Measurements from ENCODE around the gene FSTL5. TPM values are rescaled to one million over a fixed set of nuclear protein-coding genes. Genes with fewer than 3 reads are reported as not detected.

FSTL5 gene
- total RNA-seq, 1 experiment from 2014 or later = not detected

DNA sequence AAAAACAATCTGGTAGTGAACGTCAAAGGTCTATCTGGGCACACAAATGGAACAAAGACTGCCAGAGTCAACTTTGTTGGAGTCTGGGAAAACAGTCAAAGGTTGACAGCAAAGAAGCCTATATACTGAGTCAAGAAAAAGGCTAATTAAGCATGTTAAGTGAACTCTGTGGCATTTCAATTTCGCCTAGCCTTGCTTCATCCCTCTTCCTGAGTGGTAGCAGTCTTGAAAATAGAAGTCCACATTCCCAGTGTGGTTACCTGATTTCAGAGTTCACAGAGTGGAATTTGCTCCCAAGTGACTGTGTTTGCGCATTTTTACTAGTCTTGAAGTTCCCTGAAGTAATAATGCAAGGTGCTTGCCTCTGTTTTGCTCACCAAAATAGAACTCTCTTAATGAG lies 760.0 kb downstream of the FSTL5 start:
- Histone ChIP-seq H2BK15ac (ENCODE audit: low read depth, low read length) (no peak overlapping the region), H4K91ac (ENCODE audit: insufficient read length, low read depth, low read length) (no peak overlapping the region), H3K27ac (ENCODE audit: insufficient read length, low read depth, low read length) (no peak overlapping the region), H2BK20ac (ENCODE audit: low read depth, low read length, poor library complexity, severe bottlenecking) (no peak overlapping the region), H3K14ac (ENCODE audit: insufficient read depth, low read length) (no peak overlapping the region), H3K4me2 (ENCODE audit: insufficient read depth, insufficient read length, low read length) (no peak overlapping the region), H3K18ac (ENCODE audit: insufficient read length, low read depth, low read length) (no peak overlapping the region), H4K20me1 (ENCODE audit: control insufficient read depth, insufficient read depth, insufficient read length) (no peaks in the 10 kb centered on the region), H2BK5ac (ENCODE audit: insufficient read length, low read length) (no peak overlapping the region), H2BK120ac (ENCODE audit: low read depth, low read length, poor library complexity, severe bottlenecking) (no peak overlapping the region), H4K8ac (replicated peaks; ENCODE audit: insufficient read length, low read depth, low read length) (no peak overlapping the region), H2BK12ac (ENCODE audit: insufficient read length, low read depth, low read length) (no peak overlapping the region), H3K27me3 (ENCODE audit: insufficient read depth, low read length) (no peaks in the 10 kb centered on the region), H3K4ac (ENCODE audit: low read depth, low read length) (no peak overlapping the region), H3K56ac (ENCODE audit: insufficient read length, low read depth, low read length) (no peak overlapping the region), H3K9me3 (ENCODE audit: control insufficient read depth, low read depth, low read length) (no peaks in the 10 kb centered on the region), H3K79me2 (ENCODE audit: insufficient read depth, low read length) (no peaks in the 10 kb centered on the region), H3K4me1 (ENCODE audit: insufficient read depth, low read length) (peaks cover 4% of the 10 kb centered on the region; the same call in 1 of the 2 replicates), H2AK5ac (ENCODE audit: insufficient read length, low read length) (no peak overlapping the region), H4K5ac (ENCODE audit: insufficient read length, low read depth, low read length) (no peak overlapping the region), H3K23ac (ENCODE audit: insufficient read length, low read depth, low read length) (no peak overlapping the region), H3K23me2 (ENCODE audit: insufficient read length, low read depth, low read length, poor library complexity, severe bottlenecking) (no peaks in the 10 kb centered on the region), H3K9ac (ENCODE audit: extremely low read depth, insufficient read length, low read length) (no peak overlapping the region), H3K79me1 (ENCODE audit: insufficient read depth, low read depth, low read length, poor library complexity, severe bottlenecking) (no peaks in the 10 kb centered on the region), H2AFZ (ENCODE audit: low read length) (no peak overlapping the region), H3T11ph (ENCODE audit: low read length) (no peak overlapping the region)
- H3K36me3 Mint-ChIP-seq (ENCODE audit: insufficient read depth in 1 of 3, low read depth in 3 of 3) = peaks cover 3 to 7% (median 4%) of the 10 kb centered on the region in 3 experiments; a peak in 2 of 7 replicates
- H3K27ac Mint-ChIP-seq = peak overlapping the region in 1 of 3 experiments; percentile 53; a peak in 1 of 7 replicates
- peaks cover 7% of the 10 kb centered on the region in 2 experiments; a peak in 4 of 5 replicates for H3K9me3 Mint-ChIP-seq
- H3K4me3 Mint-ChIP-seq = no peak overlapping the region
- TF ChIP-seq, protein P1, sequence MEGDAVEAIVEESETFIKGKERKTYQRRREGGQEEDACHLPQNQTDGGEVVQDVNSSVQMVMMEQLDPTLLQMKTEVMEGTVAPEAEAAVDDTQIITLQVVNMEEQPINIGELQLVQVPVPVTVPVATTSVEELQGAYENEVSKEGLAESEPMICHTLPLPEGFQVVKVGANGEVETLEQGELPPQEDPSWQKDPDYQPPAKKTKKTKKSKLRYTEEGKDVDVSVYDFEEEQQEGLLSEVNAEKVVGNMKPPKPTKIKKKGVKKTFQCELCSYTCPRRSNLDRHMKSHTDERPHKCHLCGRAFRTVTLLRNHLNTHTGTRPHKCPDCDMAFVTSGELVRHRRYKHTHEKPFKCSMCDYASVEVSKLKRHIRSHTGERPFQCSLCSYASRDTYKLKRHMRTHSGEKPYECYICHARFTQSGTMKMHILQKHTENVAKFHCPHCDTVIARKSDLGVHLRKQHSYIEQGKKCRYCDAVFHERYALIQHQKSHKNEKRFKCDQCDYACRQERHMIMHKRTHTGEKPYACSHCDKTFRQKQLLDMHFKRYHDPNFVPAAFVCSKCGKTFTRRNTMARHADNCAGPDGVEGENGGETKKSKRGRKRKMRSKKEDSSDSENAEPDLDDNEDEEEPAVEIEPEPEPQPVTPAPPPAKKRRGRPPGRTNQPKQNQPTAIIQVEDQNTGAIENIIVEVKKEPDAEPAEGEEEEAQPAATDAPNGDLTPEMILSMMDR (conservative IDR thresholded peaks at IDR 0.05) = no peak
- no peaks in the 10 kb centered on the region for H3K27me3 Mint-ChIP-seq (ENCODE audit: low read depth)
- peaks cover 7 to 8% of the 10 kb centered on the region in 2 experiments; a peak in 3 of 4 replicates for H3K4me1 Mint-ChIP-seq
- no peak for DNase-seq
- no CpG with 5 or more reads among the region's 3 CpGs for WGBS (ENCODE audit: extremely low coverage, insufficient read length, low lambda C conversion rate)

Measured in H9 (cell line).